Activated CD4-positive, alpha-beta T cell treated with anti-CD3 and anti-CD28 coated beads, Interleukin-2, amount 10 ng/mL, durations not matched to agents 7 days and 5 days (primary cell): ENCODE data around the gene F13B. TPM values are rescaled to one million over a fixed set of nuclear protein-coding genes. Genes with fewer than 3 reads are reported as not detected.
"Not testable (repeated sequence)": the region's sequence is repeated elsewhere in the genome, so short reads cannot be mapped to it uniquely, and the experiment has no call there.

Source experiments
- CTCF ChIA-PET: fragments of 350-600 bp; sonication (Branson Sonifier 250); formaldehyde crosslinking; loops from one replicate; lab custom pipeline; 2021; ENCODE audit warnings: antibody characterized with exemption; lab: Charles Lee
- POLR2A ChIA-PET: fragments of 350-600 bp; sonication (Branson Sonifier 250); formaldehyde crosslinking; loops from one replicate; lab custom pipeline; 2021; ENCODE audit warnings: antibody characterized with exemption; lab: Charles Lee
- DNase-seq: peaks from one replicate; pipeline ENCODE4 v3.0.0-alpha.2; 2020
- H3K27ac Mint-ChIP-seq: one replicate; pipeline ENCODE4 v1.8.0; 2021; ENCODE audit warnings: mild to moderate bottlenecking, moderate library complexity, mixed read lengths
- H3K27me3 Mint-ChIP-seq: one replicate; pipeline ENCODE4 v1.8.0; 2021; ENCODE audit warnings: mixed read lengths
- H3K36me3 Mint-ChIP-seq: one replicate; pipeline ENCODE4 v1.8.0; 2021; ENCODE audit warnings: low read depth, mixed read lengths
- H3K4me1 Mint-ChIP-seq: one replicate; pipeline ENCODE4 v1.8.0; 2021; ENCODE audit warnings: mixed read lengths
- H3K4me3 Mint-ChIP-seq: one replicate; pipeline ENCODE4 v1.8.0; 2021; ENCODE audit warnings: mild to moderate bottlenecking, moderate library complexity, mixed read lengths
- H3K9me3 Mint-ChIP-seq: one replicate; pipeline ENCODE4 v1.8.0; 2021; ENCODE audit warnings: mixed read lengths
- total RNA-seq, 2 experiments: library from RNA; stranded (reverse); gene quantifications; one replicate each; pipeline ENCODE4 v1.2.3, GENCODE V29; 2021

Gene F13B
- total RNA-seq, 2 experiments from 2014 or later = not detected

DNA sequence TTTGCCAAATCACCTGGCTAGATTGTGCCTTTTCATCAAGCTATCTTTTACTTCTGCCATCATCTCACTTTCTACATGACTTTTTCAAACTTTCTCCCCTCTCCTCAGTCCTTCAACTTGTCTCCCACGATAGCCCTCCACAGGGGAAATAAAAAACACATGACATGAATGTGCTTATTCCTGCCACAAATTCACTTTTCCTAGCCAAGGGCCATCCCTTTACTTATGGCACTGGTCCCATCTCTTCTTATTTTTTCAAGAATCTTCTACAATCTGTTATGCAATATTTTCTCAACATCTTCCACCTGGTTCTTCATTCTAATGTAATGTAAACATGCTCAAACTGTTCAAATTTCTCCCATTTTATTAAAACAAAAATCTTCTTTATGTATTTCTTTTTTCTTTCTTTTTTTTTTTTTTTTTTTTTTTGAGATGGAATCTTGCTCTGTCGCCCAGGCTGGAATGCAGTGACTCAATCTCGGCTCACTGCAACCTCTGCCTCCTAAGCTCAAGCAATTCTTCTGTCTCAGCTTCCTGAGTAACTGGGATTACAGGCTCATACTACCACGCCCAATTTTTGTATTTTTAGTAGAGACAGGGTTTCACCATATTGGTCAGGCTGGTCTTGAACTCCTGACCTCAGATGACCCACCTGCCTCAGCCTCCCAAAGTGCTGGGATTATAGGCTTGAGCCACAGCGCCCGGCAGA, 32.3 kb downstream of the F13B start:
- H3K36me3 Mint-ChIP-seq, H3K27me3 Mint-ChIP-seq, H3K9me3 Mint-ChIP-seq, H3K4me1 Mint-ChIP-seq, H3K27ac Mint-ChIP-seq, H3K4me3 Mint-ChIP-seq, DNase-seq, CTCF ChIA-PET: not testable (repeated sequence)
- POLR2A ChIA-PET = interaction anchor here (0.5 kb wide), 1 partner anchor 669 kb away, joined by 3 read pairs; no protein-coding TSS in a partner anchor

DNA sequence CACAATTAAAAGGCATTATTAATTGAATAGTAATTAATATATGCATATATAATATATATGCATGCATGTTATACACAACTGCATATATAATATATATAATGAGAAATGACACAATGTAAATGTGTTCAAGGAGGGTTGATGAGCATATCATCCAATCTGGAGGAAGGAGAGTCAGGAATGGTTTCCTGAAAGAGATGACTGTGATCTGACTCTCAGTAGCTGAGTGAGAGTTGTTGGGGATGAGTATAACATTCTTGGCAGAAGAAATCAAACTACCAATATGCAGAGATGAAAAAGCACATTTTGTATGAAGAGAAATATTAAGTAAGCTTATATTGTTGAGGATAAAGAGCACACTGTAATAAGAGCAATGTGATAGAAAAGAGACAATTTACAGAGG, 37.3 kb downstream of the F13B start:
- DNase-seq = no peak
- CTCF ChIA-PET = no interaction called here
- H3K4me3 Mint-ChIP-seq = no peak overlapping the region
- H3K4me1 Mint-ChIP-seq = no peaks in the 10 kb centered on the region
- H3K36me3 Mint-ChIP-seq = no peaks in the 10 kb centered on the region
- no peaks in the 10 kb centered on the region for H3K9me3 Mint-ChIP-seq
- H3K27me3 Mint-ChIP-seq = peaks cover 2% of the 10 kb centered on the region
- POLR2A ChIA-PET = no interaction called here
- H3K27ac Mint-ChIP-seq = no peak overlapping the region

DNA sequence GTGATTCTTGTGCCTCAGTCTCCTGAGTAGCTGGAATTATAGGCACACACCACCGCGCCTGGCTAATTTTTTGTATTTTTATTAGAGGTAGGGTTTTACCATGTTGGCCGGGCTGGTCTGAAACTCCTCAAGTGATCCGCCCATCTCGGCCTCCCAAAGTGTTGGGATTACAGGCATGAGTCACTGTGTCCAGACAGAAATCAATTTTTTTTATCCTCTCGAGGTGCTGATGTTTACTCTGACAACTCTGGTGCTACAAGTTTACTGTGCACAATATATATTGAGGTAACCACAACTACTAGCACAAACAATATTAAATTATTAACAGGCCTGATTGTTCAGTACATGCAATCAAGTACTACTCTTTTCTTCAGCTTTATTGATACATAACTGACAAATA, 39.7 kb downstream of the F13B start:
- CTCF ChIA-PET = no interaction called here
- POLR2A ChIA-PET = no interaction called here
- H3K36me3 Mint-ChIP-seq = no peaks in the 10 kb centered on the region
- no peaks in the 10 kb centered on the region for H3K27me3 Mint-ChIP-seq
- H3K4me3 Mint-ChIP-seq = no peak overlapping the region
- no peak overlapping the region for H3K27ac Mint-ChIP-seq
- H3K4me1 Mint-ChIP-seq = no peaks in the 10 kb centered on the region
- no peaks in the 10 kb centered on the region for H3K9me3 Mint-ChIP-seq
- DNase-seq = no peak

DNA sequence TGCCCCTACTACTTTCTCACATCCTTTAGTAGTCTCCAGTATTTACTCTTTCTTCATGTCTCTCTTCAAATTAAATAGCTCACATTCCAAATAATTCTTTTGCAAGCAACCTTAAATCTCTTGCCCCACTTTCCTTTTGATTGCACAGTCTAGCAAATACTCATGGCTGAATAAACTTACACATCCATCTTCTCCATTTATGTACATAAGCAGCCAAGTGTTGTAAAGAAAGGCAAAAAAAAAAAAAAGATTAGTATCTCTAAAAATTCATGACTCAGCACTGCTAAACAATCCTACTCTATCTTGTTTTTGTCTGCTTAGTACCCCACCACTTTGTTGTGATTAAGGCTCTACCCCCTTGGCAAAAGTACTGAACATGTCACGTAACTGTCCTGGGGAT, 42.6 kb downstream of the F13B start:
- CTCF ChIA-PET = no interaction called here
- Mint-ChIP-seq H3K36me3 (no peaks in the 10 kb centered on the region), H3K27me3 (no peaks in the 10 kb centered on the region), H3K9me3 (no peaks in the 10 kb centered on the region), H3K4me1 (no peaks in the 10 kb centered on the region), H3K27ac (no peak overlapping the region), H3K4me3 (no peak overlapping the region)
- POLR2A ChIA-PET = no interaction called here
- no peak for DNase-seq

DNA sequence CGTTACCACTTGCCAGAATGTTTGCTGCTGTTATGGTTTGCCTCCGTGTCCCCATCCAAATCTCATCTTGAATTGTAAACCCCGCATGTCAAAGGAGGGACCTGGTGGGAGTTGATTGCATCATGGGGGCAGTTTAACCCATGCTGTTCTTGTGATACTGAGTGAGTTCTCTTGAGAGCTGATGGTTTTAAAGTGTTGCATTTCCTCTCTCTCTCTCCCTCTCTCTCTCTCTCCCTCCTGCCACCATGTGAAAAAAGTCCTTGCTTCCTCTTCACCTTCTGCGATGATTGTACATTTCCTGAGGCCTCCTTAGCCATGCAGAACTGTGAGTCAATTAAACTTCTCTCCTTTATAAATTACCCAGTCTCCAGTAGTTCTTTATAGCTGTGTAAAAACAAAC, 45.3 kb downstream of the F13B start:
- Mint-ChIP-seq H3K27ac (no peak overlapping the region), H3K4me1 (no peaks in the 10 kb centered on the region), H3K9me3 (no peaks in the 10 kb centered on the region), H3K4me3 (no peak overlapping the region), H3K36me3 (no peaks in the 10 kb centered on the region), H3K27me3 (no peaks in the 10 kb centered on the region)
- no peak for DNase-seq
- POLR2A ChIA-PET = no interaction called here
- CTCF ChIA-PET = no interaction called here

DNA sequence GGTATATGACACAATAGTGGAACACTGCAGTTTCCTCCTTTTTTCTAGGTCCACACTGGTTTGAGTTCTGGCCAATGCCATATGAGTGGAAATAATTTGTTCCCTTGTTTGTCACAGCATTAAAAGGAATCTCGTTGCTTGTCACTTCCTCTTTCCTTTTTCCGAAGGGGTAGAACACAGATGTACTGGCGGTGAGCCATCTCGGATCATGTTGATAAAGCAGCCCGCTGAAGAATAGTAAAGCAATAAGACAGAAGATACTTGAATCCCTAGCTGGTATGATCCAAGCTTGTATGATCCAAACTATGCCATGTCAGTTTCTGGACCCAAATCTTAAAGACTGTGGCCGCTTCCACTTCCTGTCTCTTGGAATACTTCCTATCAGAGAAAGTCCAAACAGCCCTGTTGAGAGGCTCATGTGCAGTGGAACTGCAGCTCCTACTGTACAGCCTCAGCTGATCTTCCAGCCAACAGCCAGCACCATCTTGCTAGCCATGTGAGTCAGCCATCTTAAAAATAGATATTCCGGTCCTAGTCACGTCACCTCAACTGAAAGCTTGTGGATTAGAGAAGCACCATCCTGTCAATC, 49.4 kb downstream of the F13B start:
- Mint-ChIP-seq H3K27me3 (no peaks in the 10 kb centered on the region), H3K27ac (no peak overlapping the region), H3K4me3 (no peak overlapping the region), H3K36me3 (no peaks in the 10 kb centered on the region), H3K9me3 (no peaks in the 10 kb centered on the region), H3K4me1 (no peaks in the 10 kb centered on the region)
- ChIA-PET POLR2A (no interaction called here), CTCF (no interaction called here)
- DNase-seq = no peak

DNA sequence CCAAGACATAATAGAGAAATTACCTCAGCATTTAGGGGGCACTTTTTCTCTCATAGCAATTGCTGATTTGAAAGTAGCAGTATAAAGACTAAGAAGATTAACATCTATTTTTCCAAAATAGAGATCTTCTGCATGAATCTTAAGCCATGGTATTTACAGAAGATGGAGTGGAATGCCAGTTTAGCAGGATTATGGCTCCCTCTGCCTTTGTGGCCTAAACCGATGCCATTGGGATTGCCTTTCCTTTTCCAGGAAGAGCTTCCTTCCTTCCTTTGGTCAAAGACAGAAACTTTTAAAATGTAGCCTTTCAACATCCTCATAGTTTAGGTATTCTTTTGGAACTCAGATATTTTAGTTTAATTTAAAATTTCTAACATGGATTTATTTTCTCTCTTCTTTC, 50.3 kb downstream of the F13B start:
- H3K36me3 Mint-ChIP-seq = no peaks in the 10 kb centered on the region
- DNase-seq = no peak

DNA sequence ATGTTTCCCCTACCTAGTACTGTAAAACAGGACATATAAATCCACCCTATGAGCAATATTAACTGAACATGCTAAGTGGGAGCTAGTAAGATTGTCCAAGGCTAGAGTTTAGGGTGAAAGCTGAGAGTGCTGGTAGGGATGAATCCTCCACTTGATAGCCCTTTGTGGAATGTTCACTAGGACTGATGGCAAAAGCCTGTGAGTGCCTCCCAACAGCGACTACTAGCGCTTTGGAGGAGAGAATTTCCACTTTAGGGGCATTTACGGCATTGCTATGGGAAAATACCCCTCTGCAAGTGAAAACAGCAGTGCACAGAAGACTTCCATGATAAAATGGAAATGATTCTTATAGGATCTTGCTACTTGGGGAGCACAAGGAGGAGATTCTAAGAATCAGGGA, 53.8 kb downstream of the F13B start:
- Mint-ChIP-seq H3K27ac (no peak overlapping the region), H3K4me1 (no peaks in the 10 kb centered on the region), H3K36me3 (no peaks in the 10 kb centered on the region), H3K4me3 (no peak overlapping the region), H3K9me3 (peaks cover 3% of the 10 kb centered on the region), H3K27me3 (no peaks in the 10 kb centered on the region)
- no peak for DNase-seq
- CTCF ChIA-PET = no interaction called here
- POLR2A ChIA-PET = no interaction called here

More for the DNA sequence above, 50.3 kb downstream of the F13B start:
- no peak overlapping the region for H3K27ac Mint-ChIP-seq
- H3K27me3 Mint-ChIP-seq = no peaks in the 10 kb centered on the region
- ChIA-PET CTCF (no interaction called here), POLR2A (no interaction called here)
- peaks cover 2% of the 10 kb centered on the region for H3K9me3 Mint-ChIP-seq
- H3K4me1 Mint-ChIP-seq = no peaks in the 10 kb centered on the region
- H3K4me3 Mint-ChIP-seq = no peak overlapping the region

DNA sequence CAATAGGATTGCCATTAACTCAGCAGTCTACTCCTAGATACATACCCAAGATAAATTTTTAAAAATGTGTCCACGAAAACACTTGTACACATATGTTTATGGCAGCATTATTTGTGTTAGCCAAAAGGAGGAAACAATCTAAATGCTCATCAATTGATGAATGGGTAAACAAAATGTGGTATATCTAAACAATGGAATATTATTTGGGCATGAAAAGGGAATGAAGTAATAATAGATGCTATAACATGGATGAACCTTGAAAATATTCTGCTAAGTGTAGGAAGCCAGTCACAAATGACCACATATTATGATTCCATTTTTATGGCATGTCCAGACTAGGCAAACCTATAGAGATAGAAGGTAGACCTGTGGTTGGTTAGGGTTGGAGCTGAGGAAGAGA, 55.4 kb downstream of the F13B start:
- H3K27me3 Mint-ChIP-seq = no peaks in the 10 kb centered on the region
- ChIA-PET CTCF (no interaction called here), POLR2A (no interaction called here)
- H3K9me3 Mint-ChIP-seq = peaks cover 3% of the 10 kb centered on the region
- no peaks in the 10 kb centered on the region for H3K4me1 Mint-ChIP-seq
- no peaks in the 10 kb centered on the region for H3K36me3 Mint-ChIP-seq
- DNase-seq = no peak
- H3K27ac Mint-ChIP-seq = no peak overlapping the region
- no peak overlapping the region for H3K4me3 Mint-ChIP-seq

DNA sequence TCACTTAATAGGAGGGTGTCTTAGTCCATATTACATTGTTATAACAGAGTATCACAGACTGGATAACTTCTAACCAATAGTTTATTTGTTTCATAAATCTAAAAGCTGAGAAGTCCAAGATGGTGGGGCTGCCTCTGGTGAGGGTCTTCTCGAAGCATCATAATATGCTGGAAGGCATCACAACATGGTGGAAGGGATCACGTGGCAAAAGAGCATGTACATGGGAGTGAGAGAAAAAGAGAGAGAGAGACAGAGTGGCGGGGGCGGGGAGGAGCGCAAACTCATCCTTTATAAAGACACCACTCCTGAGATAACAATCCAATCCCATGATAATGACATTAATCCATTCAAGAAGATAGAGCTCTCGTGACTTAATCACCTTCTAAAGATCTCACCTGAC, 58.2 kb downstream of the F13B start:
- no peak overlapping the region for H3K4me3 Mint-ChIP-seq

DNA sequence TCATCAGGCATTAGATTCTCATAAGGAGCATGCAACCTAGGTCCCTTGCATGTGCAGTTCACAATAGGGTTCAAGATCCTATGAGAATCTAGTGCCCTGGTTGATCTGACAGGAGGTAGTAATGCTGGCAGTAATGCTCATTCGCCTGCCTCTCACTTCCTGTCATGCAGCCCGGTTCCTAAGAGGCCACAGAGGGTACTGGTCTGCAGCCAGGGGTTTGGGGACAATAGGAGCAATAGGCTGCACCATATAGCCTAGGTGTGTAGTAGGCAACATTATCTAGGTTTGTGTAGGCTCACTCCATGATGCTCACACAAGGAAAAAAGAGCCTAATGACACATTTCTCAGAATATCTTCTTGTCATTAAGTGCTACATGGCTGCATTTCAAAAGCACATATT, 63.9 kb downstream of the F13B start:
- H3K36me3 Mint-ChIP-seq = no peaks in the 10 kb centered on the region
- H3K27me3 Mint-ChIP-seq = no peaks in the 10 kb centered on the region
- H3K9me3 Mint-ChIP-seq = no peaks in the 10 kb centered on the region
- DNase-seq = no peak
- POLR2A ChIA-PET = no interaction called here
- no peaks in the 10 kb centered on the region for H3K4me1 Mint-ChIP-seq
- no peak overlapping the region for H3K4me3 Mint-ChIP-seq
- H3K27ac Mint-ChIP-seq = no peak overlapping the region
- CTCF ChIA-PET = no interaction called here

More for the DNA sequence above, 58.2 kb downstream of the F13B start:
- ChIA-PET CTCF (no interaction called here), POLR2A (no interaction called here)
- Mint-ChIP-seq H3K27ac (no peak overlapping the region), H3K4me1 (no peaks in the 10 kb centered on the region), H3K27me3 (no peaks in the 10 kb centered on the region), H3K36me3 (no peaks in the 10 kb centered on the region), H3K9me3 (peaks cover 3% of the 10 kb centered on the region)
- no peak for DNase-seq

DNA sequence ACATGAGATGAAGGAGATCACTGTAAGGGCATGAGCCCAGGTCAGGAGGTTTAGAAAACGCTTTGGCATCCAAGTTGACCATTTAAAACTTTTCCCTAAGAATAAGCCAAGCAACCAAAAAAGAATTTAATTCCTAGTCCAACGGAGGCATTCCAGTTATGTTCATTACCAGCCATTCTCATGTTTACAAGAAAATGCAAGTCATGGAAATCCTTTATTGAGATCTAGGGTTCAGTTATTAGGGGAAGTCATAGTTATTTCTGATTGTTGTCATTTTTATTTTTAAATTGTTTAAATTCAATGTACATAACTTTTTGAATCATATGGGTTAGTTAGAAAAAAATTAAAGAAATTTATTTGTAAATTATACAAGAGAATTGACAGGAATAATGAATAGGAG, 65.2 kb downstream of the F13B start:
- Mint-ChIP-seq H3K4me3 (no peak overlapping the region), H3K36me3 (no peaks in the 10 kb centered on the region), H3K27me3 (no peaks in the 10 kb centered on the region), H3K9me3 (no peaks in the 10 kb centered on the region), H3K4me1 (no peaks in the 10 kb centered on the region), H3K27ac (no peak overlapping the region)
- ChIA-PET CTCF (no interaction called here), POLR2A (no interaction called here)
- no peak for DNase-seq

DNA sequence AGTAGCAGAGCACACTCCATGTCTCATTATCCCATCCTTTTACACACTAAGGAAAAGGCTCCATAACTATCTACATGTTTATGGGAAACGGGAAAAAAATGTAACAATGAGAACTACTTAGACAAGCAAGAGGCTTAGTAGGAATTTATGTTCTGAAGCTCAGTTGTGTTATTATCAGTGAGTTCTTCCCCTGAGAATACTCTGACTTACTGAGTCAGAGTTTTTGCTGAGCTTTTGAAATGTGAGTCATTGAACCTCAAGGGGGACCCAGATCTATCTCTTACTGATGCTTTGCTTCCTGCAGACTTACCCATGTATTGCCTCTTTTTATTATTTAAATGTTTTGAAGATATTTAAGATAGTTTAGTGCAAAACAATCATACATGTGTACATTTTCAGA, 69.6 kb downstream of the F13B start:
- ChIA-PET CTCF (no interaction called here), POLR2A (no interaction called here)
- Mint-ChIP-seq H3K36me3 (no peaks in the 10 kb centered on the region), H3K4me1 (no peaks in the 10 kb centered on the region), H3K9me3 (no peaks in the 10 kb centered on the region), H3K27ac (no peak overlapping the region), H3K4me3 (no peak overlapping the region), H3K27me3 (no peaks in the 10 kb centered on the region)
- no peak for DNase-seq

DNA sequence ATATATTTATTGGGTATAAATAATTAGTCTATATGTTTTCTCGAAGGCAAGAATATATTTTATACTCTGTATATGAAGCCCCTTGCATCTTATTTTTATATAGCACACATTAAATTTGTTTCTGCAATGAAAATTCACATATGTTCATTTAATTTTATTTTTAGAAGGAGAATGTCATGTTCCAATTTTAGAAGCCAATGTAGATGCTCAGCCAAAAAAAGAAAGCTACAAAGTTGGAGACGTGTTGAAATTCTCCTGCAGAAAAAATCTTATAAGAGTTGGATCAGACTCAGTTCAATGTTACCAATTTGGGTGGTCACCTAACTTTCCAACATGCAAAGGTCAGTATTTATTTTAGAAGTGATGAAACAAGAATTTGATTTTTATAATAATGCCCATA, 73.1 kb downstream of the F13B start:
- H3K27ac Mint-ChIP-seq = no peak overlapping the region

More for the DNA sequence above, 73.1 kb downstream of the F13B start:
- POLR2A ChIA-PET = no interaction called here
- Mint-ChIP-seq H3K9me3 (no peaks in the 10 kb centered on the region), H3K27me3 (no peaks in the 10 kb centered on the region), H3K4me3 (no peak overlapping the region), H3K4me1 (no peaks in the 10 kb centered on the region), H3K36me3 (no peaks in the 10 kb centered on the region)
- DNase-seq = no peak
- CTCF ChIA-PET = no interaction called here
